ENCODE data around the gene B4GALNT1. TPM values are rescaled to one million over a fixed set of nuclear protein-coding genes. Genes with fewer than 3 reads are reported as not detected.

The B4GALNT1 gene
- total and polyA plus RNA-seq, 2 experiments from 2014 or later, result 0.97 to 1.2 TPM

DNA sequence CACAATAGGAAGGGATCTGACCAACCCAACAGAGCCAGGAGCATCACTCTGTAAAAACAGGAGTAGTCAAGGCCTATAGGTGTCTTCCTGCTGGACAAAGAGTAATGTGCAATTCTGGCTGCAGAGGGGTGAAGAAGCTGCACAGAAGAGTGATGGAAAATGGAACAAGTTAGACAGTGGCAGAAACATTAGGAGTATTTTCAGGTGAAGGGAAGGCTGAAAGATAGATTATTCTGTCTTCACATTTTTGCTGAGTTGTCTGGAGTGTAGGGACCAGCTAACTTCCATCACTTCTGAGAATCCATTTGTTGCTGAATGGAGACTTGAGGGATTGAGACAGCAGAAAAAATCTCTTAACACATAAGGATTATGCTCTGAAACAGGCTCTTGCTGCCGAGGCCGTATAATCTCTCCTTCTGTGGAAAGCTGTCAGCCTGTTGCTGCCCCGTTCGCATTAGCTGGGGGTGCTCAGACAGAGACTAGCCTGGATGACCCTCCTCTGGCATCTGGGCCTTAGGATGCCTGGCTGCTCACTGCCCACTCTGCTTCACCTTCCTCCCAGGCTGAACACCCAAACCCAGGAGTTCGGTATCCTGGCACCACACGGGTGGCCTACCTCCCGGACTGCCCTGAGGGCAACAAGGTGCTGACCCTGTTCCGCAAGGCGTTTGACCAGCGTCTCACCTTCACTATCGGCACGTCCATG is 24.9 kb downstream of the B4GALNT1 start:
- no peak overlapping the region for H3K4me3 ChIP-seq
- no peaks in the 10 kb centered on the region for H3K36me3 ChIP-seq (replicated peaks; ENCODE audit: insufficient read depth, low read depth)
- H3K27me3 ChIP-seq, result peaks cover 27% of the 10 kb centered on the region
- H3K9me2 ChIP-seq (replicated peaks; ENCODE audit: insufficient read depth), result no peaks in the 10 kb centered on the region
- DNase-seq (ENCODE audit: low spot score), result no peak
- no peaks in the 10 kb centered on the region for H3K79me2 ChIP-seq
- H4K20me1 ChIP-seq (ENCODE audit: insufficient read depth, poor library complexity, severe bottlenecking), result no peaks in the 10 kb centered on the region
- no peak overlapping the region for H2AFZ ChIP-seq
- H3K27ac ChIP-seq, result no peak overlapping the region
- no peak overlapping the region for H3K4me2 ChIP-seq
- no peak for TF ChIP-seq EZH2phosphoT487 (IDR thresholded peaks at IDR 0.05; ENCODE audit: low read depth, severe bottlenecking, unreplicated experiment)
- no peak for TF ChIP-seq EZH2 (IDR thresholded peaks at IDR 0.05; ENCODE audit: borderline replicate concordance)
- TF ChIP-seq, protein P1, sequence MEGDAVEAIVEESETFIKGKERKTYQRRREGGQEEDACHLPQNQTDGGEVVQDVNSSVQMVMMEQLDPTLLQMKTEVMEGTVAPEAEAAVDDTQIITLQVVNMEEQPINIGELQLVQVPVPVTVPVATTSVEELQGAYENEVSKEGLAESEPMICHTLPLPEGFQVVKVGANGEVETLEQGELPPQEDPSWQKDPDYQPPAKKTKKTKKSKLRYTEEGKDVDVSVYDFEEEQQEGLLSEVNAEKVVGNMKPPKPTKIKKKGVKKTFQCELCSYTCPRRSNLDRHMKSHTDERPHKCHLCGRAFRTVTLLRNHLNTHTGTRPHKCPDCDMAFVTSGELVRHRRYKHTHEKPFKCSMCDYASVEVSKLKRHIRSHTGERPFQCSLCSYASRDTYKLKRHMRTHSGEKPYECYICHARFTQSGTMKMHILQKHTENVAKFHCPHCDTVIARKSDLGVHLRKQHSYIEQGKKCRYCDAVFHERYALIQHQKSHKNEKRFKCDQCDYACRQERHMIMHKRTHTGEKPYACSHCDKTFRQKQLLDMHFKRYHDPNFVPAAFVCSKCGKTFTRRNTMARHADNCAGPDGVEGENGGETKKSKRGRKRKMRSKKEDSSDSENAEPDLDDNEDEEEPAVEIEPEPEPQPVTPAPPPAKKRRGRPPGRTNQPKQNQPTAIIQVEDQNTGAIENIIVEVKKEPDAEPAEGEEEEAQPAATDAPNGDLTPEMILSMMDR (IDR thresholded peaks at IDR 0.05; ENCODE audit: poor library complexity), result no peak
- H3K4me1 ChIP-seq (ENCODE audit: insufficient read depth), result peaks cover 32% of the 10 kb centered on the region
- 87% methylated on average over 12 of the region's 12 CpGs for WGBS (ENCODE audit: low lambda C conversion rate, missing lambda C conversion rate)
- no peaks in the 10 kb centered on the region for H3K9me3 ChIP-seq (ENCODE audit: low read depth)

DNA sequence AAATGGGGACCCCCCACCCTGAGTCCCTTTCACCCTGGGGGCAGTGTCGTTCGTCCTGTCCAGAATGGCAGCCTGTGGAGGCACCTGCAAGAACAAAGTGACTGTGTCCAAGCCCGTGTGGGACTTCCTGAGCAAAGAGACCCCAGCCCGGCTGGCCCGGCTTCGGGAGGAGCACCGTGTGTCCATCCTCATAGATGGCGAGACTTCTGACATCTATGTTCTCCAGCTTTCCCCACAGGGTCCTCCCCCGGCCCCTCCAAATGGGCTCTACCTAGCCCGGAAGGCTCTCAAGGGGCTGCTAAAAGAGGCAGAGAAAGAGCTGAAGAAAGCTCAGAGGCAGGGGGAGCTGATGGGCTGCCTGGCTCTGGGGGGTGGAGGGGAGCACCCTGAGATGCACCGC is 26.2 kb downstream of the B4GALNT1 start:
- no peak overlapping the region for H3K4me3 ChIP-seq
- no peak for DNase-seq (ENCODE audit: low spot score)
- no peak overlapping the region for H3K4me2 ChIP-seq
- H3K79me2 ChIP-seq, result no peaks in the 10 kb centered on the region
- no peak overlapping the region for H2AFZ ChIP-seq
- TF ChIP-seq EZH2phosphoT487 (IDR thresholded peaks at IDR 0.05; ENCODE audit: low read depth, severe bottlenecking, unreplicated experiment) (no peak), EZH2 (IDR thresholded peaks at IDR 0.05; ENCODE audit: borderline replicate concordance) (no peak)
- TF ChIP-seq, protein P1 (IDR thresholded peaks at IDR 0.05; ENCODE audit: poor library complexity), result no peak
- H3K4me1 ChIP-seq (ENCODE audit: insufficient read depth), result peaks cover 32% of the 10 kb centered on the region
- no peaks in the 10 kb centered on the region for H3K36me3 ChIP-seq (replicated peaks; ENCODE audit: insufficient read depth, low read depth)
- no peaks in the 10 kb centered on the region for H3K9me2 ChIP-seq (replicated peaks; ENCODE audit: insufficient read depth)
- H3K9me3 ChIP-seq (ENCODE audit: low read depth), result no peaks in the 10 kb centered on the region
- H4K20me1 ChIP-seq (ENCODE audit: insufficient read depth, poor library complexity, severe bottlenecking), result no peaks in the 10 kb centered on the region
- H3K27me3 ChIP-seq, result peaks cover 15% of the 10 kb centered on the region
- H3K27ac ChIP-seq, result no peak overlapping the region
- WGBS (ENCODE audit: low lambda C conversion rate, missing lambda C conversion rate), result 92% methylated on average over 10 of the region's 11 CpGs

GRCh38 chr12:57606399-57606798 is 26.6 kb downstream of the B4GALNT1 start:
- Histone ChIP-seq H3K27me3 (peaks cover 13% of the 10 kb centered on the region), H3K27ac (no peak overlapping the region), H3K9me3 (ENCODE audit: low read depth) (no peaks in the 10 kb centered on the region), H4K20me1 (ENCODE audit: insufficient read depth, poor library complexity, severe bottlenecking) (no peaks in the 10 kb centered on the region), H3K79me2 (no peaks in the 10 kb centered on the region), H3K36me3 (replicated peaks; ENCODE audit: insufficient read depth, low read depth) (no peaks in the 10 kb centered on the region), H3K4me1 (ENCODE audit: insufficient read depth) (peaks cover 32% of the 10 kb centered on the region), H3K4me2 (no peak overlapping the region), H3K4me3 (no peak overlapping the region), H2AFZ (no peak overlapping the region), H3K9me2 (replicated peaks; ENCODE audit: insufficient read depth) (no peaks in the 10 kb centered on the region)
- 80% methylated on average over 2 of the region's 2 CpGs for WGBS (ENCODE audit: low lambda C conversion rate, missing lambda C conversion rate)
- DNase-seq (ENCODE audit: low spot score), result no peak
- TF ChIP-seq EZH2 (IDR thresholded peaks at IDR 0.05; ENCODE audit: borderline replicate concordance), result no peak
- TF ChIP-seq EZH2phosphoT487 (IDR thresholded peaks at IDR 0.05; ENCODE audit: low read depth, severe bottlenecking, unreplicated experiment), result no peak
- TF ChIP-seq, protein P1 (IDR thresholded peaks at IDR 0.05; ENCODE audit: poor library complexity), result no peak

Measured in hepatocyte (in vitro differentiated cells).